ENCODE measurements around the gene DNAJB8. TPM values are rescaled to one million over a fixed set of nuclear protein-coding genes. Genes with fewer than 3 reads are reported as not detected.
A peak's percentile ranks its signal among the peaks of the same experiment; 100 is the strongest.

DNAJB8 gene
- total RNA-seq, 1 experiment from 2014 or later: not detected

GRCh38 chr3:128431803-128432300, 34.8 kb downstream of the DNAJB8 start:
- Histone ChIP-seq H3K4me1 (ENCODE audit: insufficient read depth, low read length) (peaks cover 42% of the 10 kb centered on the region), H3K4me3 (ENCODE audit: low read length) (peak overlapping the region; percentile 70), H3K9ac (ENCODE audit: low read length) (no peak overlapping the region), H3K27ac (ENCODE audit: low read length) (no peak overlapping the region), H3F3A (ENCODE audit: low read length, unreplicated experiment) (no peaks in the 10 kb centered on the region), H4K20me1 (ENCODE audit: low read length) (no peaks in the 10 kb centered on the region), H3K27me3 (ENCODE audit: low read length) (no peaks in the 10 kb centered on the region), H3K4me2 (ENCODE audit: low read length) (peak overlapping the region; percentile 93), H3K9me3 (ENCODE audit: low read length) (no peaks in the 10 kb centered on the region), H3K36me3 (ENCODE audit: low read depth, low read length) (no peaks in the 10 kb centered on the region), H3K79me2 (ENCODE audit: low read length) (no peaks in the 10 kb centered on the region), H2AFZ (ENCODE audit: low read length) (peak overlapping the region; percentile 81), H3K9me2 (replicated peaks; ENCODE audit: low read length) (no peaks in the 10 kb centered on the region)
- DNase-seq (no peak), ATAC-seq (no peak)
- intact Hi-C loops (cut with micrococcal nuclease): loop anchor here (2.0 kb wide), 1 partner anchor 57 kb away; no protein-coding TSS in a partner anchor
- BruUV-seq (replicated peaks): no TSS peak
- ChIA-PET POLR2A (ENCODE audit: unreplicated experiment) (no interaction called here), CTCF (no interaction called here)
- TF ChIP-seq CTCF (conservative IDR thresholded peaks at IDR 0.05; ENCODE audit: low read depth, low read length): no peak
- TF ChIP-seq EZH2 (IDR thresholded peaks at IDR 0.05; ENCODE audit: low read length, unreplicated experiment): no peak
- no peak for TF ChIP-seq EZH2phosphoT487 (IDR thresholded peaks at IDR 0.05; ENCODE audit: borderline replicate concordance, low read length)

- CTCF ChIA-PET: interaction anchor here (0.6 kb wide), 1 partner anchor 14 kb away, joined by 4 read pairs; no protein-coding TSS in a partner anchor
- H3K27ac ChIP-seq (ENCODE audit: low read length): no peak overlapping the region
Measured at GRCh38 chr3:128430731-128431130, 36.0 kb downstream of the DNAJB8 start.

More at GRCh38 chr3:128430731-128431130, 36.0 kb downstream of the DNAJB8 start:
- peaks cover 40% of the 10 kb centered on the region for H3K4me1 ChIP-seq (ENCODE audit: insufficient read depth, low read length)
- TF ChIP-seq EZH2 (IDR thresholded peaks at IDR 0.05; ENCODE audit: low read length, unreplicated experiment) (no peak), EZH2phosphoT487 (IDR thresholded peaks at IDR 0.05; ENCODE audit: borderline replicate concordance, low read length) (no peak), CTCF (conservative IDR thresholded peaks at IDR 0.05; ENCODE audit: low read depth, low read length) (no peak)
- no peaks in the 10 kb centered on the region for H4K20me1 ChIP-seq (ENCODE audit: low read length)
- DNase-seq (no peak), ATAC-seq (no peak)
- H3K79me2 ChIP-seq (ENCODE audit: low read length): no peaks in the 10 kb centered on the region
- H3F3A ChIP-seq (ENCODE audit: low read length, unreplicated experiment): no peaks in the 10 kb centered on the region
- no peak overlapping the region for H3K4me2 ChIP-seq (ENCODE audit: low read length)
- no peak overlapping the region for H3K4me3 ChIP-seq (ENCODE audit: low read length)
- intact Hi-C loops (cut with micrococcal nuclease): no loop called here
- no TSS peak for BruUV-seq (replicated peaks)
- no peaks in the 10 kb centered on the region for H3K27me3 ChIP-seq (ENCODE audit: low read length)
- no peak overlapping the region for H3K9ac ChIP-seq (ENCODE audit: low read length)
- no peaks in the 10 kb centered on the region for H3K9me2 ChIP-seq (replicated peaks; ENCODE audit: low read length)
- no peak overlapping the region for H2AFZ ChIP-seq (ENCODE audit: low read length)
- no peaks in the 10 kb centered on the region for H3K9me3 ChIP-seq (ENCODE audit: low read length)
- H3K36me3 ChIP-seq (ENCODE audit: low read depth, low read length): no peaks in the 10 kb centered on the region
- POLR2A ChIA-PET (ENCODE audit: unreplicated experiment): no interaction called here

Data from PC-3 (cell line).